ENCODE data around the gene LRP1. TPM values are rescaled to one million over a fixed set of nuclear protein-coding genes. Genes with fewer than 3 reads are reported as not detected.

Gene LRP1
- total RNA-seq, 1 donor from 2014 or later: 95.7 TPM

DNA sequence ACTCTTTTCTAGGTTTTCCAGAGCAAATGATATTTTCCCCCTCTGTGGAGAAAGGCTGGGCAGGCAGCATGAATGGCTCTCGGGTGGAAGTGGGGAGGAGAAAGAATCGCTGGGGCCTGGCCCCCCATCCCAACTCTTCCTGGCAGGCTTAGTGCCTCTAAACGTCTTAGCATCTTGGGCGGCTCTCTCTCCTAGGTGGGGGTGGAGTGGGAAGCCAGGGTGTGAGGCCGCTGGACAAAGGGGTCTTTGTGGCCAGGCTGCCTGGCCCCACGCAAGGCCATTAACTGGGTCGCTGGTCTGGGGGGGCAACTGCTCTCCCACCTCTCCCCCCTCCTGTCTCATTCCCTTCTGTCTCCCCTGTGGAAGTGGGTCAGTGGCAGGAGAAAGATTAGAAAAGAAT lies 14.4 kb downstream of the LRP1 start:
- no peaks in the 10 kb centered on the region for H3K9me3 Mint-ChIP-seq (ENCODE audit: low read depth)
- peak overlapping the region; percentile 30 for H3K27ac Mint-ChIP-seq
- H3K27me3 Mint-ChIP-seq: no peaks in the 10 kb centered on the region
- H3K36me3 Mint-ChIP-seq (ENCODE audit: insufficient read depth): peaks cover 27% of the 10 kb centered on the region
- H3K4me3 Mint-ChIP-seq (ENCODE audit: low read depth): no peak overlapping the region
- TF ChIP-seq, protein P1, sequence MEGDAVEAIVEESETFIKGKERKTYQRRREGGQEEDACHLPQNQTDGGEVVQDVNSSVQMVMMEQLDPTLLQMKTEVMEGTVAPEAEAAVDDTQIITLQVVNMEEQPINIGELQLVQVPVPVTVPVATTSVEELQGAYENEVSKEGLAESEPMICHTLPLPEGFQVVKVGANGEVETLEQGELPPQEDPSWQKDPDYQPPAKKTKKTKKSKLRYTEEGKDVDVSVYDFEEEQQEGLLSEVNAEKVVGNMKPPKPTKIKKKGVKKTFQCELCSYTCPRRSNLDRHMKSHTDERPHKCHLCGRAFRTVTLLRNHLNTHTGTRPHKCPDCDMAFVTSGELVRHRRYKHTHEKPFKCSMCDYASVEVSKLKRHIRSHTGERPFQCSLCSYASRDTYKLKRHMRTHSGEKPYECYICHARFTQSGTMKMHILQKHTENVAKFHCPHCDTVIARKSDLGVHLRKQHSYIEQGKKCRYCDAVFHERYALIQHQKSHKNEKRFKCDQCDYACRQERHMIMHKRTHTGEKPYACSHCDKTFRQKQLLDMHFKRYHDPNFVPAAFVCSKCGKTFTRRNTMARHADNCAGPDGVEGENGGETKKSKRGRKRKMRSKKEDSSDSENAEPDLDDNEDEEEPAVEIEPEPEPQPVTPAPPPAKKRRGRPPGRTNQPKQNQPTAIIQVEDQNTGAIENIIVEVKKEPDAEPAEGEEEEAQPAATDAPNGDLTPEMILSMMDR (IDR thresholded peaks at IDR 0.05; ENCODE audit: unreplicated experiment): no peak
- peaks cover 22% of the 10 kb centered on the region for H3K4me1 Mint-ChIP-seq (ENCODE audit: low read depth)
- no peak for DNase-seq (ENCODE audit: low spot score, unreplicated experiment)

DNA sequence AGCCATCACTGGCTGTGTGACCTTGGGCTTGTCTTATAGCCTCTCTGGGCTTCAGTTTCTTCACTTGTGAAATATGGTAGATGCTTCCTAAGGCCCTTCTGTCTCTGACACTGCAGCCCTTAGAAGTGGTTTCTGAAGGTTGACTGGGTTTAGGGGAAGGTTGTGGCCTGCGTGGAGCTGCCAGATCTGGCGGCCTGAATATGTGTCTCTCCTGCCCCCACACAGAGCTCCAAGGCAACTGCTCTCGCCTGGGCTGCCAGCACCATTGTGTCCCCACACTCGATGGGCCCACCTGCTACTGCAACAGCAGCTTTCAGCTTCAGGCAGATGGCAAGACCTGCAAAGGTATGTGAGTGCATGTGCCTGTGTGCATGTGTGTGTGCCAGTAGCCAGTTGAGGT lies 15.2 kb downstream of the LRP1 start:
- Mint-ChIP-seq H3K27me3 (no peaks in the 10 kb centered on the region), H3K4me1 (ENCODE audit: low read depth) (peaks cover 25% of the 10 kb centered on the region), H3K36me3 (ENCODE audit: insufficient read depth) (peaks cover 27% of the 10 kb centered on the region), H3K4me3 (ENCODE audit: low read depth) (no peak overlapping the region), H3K27ac (no peak overlapping the region), H3K9me3 (ENCODE audit: low read depth) (no peaks in the 10 kb centered on the region)
- TF ChIP-seq, protein P1 (IDR thresholded peaks at IDR 0.05; ENCODE audit: unreplicated experiment): no peak
- no peak for DNase-seq (ENCODE audit: low spot score, unreplicated experiment)

DNA sequence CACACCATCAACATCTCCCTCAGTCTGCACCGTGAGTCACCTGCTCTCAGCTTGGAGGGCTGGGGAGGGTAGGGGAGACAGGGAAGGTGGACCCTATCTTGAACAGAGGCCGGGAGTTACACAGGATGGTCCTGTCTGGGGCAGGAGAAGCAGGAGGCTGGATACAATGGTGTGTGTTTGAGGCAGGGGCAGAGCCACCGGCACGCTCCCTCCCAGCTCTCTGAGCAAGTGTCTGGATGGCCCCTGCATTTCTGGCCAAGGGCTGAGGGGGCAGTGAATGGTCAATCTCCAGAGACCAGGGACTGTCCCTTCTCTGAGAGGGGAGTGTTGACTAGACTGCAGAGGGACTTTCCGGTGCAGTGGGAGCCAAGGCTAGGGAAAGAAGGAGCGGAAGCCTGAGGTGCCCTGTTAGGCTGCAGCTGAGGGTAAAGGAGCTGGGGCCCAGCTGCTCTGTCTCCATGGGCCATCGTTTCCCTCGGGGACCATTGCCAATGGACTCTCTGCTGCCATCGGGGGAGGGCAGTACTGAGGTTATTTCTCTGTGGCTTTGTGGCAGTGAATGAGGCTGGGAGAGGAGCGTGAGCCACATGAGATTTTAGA lies 17.3 kb downstream of the LRP1 start:
- H3K27ac Mint-ChIP-seq: no peak overlapping the region
- no peaks in the 10 kb centered on the region for H3K27me3 Mint-ChIP-seq
- no peak overlapping the region for H3K4me3 Mint-ChIP-seq (ENCODE audit: low read depth)
- peaks cover 17% of the 10 kb centered on the region for H3K36me3 Mint-ChIP-seq (ENCODE audit: insufficient read depth)
- TF ChIP-seq, protein P1 (IDR thresholded peaks at IDR 0.05; ENCODE audit: unreplicated experiment): no peak
- DNase-seq (ENCODE audit: low spot score, unreplicated experiment): no peak
- no peaks in the 10 kb centered on the region for H3K9me3 Mint-ChIP-seq (ENCODE audit: low read depth)
- peaks cover 43% of the 10 kb centered on the region for H3K4me1 Mint-ChIP-seq (ENCODE audit: low read depth)

GRCh38 chr12:57146092-57146491 lies 17.8 kb downstream of the LRP1 start:
- Mint-ChIP-seq H3K27ac (no peak overlapping the region), H3K4me1 (ENCODE audit: low read depth) (peaks cover 45% of the 10 kb centered on the region), H3K4me3 (ENCODE audit: low read depth) (no peak overlapping the region), H3K36me3 (ENCODE audit: insufficient read depth) (peaks cover 17% of the 10 kb centered on the region), H3K9me3 (ENCODE audit: low read depth) (no peaks in the 10 kb centered on the region), H3K27me3 (no peaks in the 10 kb centered on the region)
- no peak for DNase-seq (ENCODE audit: low spot score, unreplicated experiment)
- TF ChIP-seq, protein P1 (IDR thresholded peaks at IDR 0.05; ENCODE audit: unreplicated experiment): no peak

- Mint-ChIP-seq H3K27ac (peak within 1 kb of the TSS; percentile 56), H3K36me3 (ENCODE audit: insufficient read depth) (peaks cover 19% of the 10 kb centered on the region), H3K27me3 (no peaks in the 10 kb centered on the region), H3K4me1 (ENCODE audit: low read depth) (peaks cover 45% of the 10 kb centered on the region), H3K9me3 (ENCODE audit: low read depth) (no peaks in the 10 kb centered on the region), H3K4me3 (ENCODE audit: low read depth) (no peak within 1 kb of the TSS)
- TF ChIP-seq, protein P1 (IDR thresholded peaks at IDR 0.05; ENCODE audit: unreplicated experiment): no peak
- no peak for DNase-seq (ENCODE audit: low spot score, unreplicated experiment)
Observed at GRCh38 chr12:57146961-57147944, 19.0 kb downstream of the LRP1 start, which contains the start of gene LRP1-AS. LRP1-AS (minus strand) TSS chr12:57147619.
